PC-3 (cell line): Measurements from ENCODE around the gene ICE2.

Experiments used
- CTCF ChIP-seq: fragments of 300-600 bp; sonication (generic); conservative IDR thresholded peaks from 2 replicates; pipeline ENCODE4 v1.5.1; 2017; ENCODE audit warnings: antibody characterized with exemption, low read depth, mild to moderate bottlenecking, low read length
- EZH2phosphoT487 ChIP-seq: fragments of 300-600 bp; sonication (generic); IDR thresholded peaks from 2 replicates; pipeline ENCODE4 v1.6.1; 2018; ENCODE audit warnings: mild to moderate bottlenecking, antibody characterized with exemption, low read length, borderline replicate concordance

GRCh38 chr15:60458721-60459120, 20.2 kb downstream of the ICE2 start:
- TF ChIP-seq CTCF (no peak), EZH2phosphoT487 (no peak)
